WTC11 (cell line): ENCODE measurements around the gene ADAM19. TPM values are rescaled to one million over a fixed set of nuclear protein-coding genes. Genes with fewer than 3 reads are reported as not detected.

ENCODE experiments used
- ATAC-seq: fragments of 200-7000 bp; cut with Tn5 transposase; 2 replicates; pipeline ENCODE4 v1.10.0; 2021; ENCODE audit warnings: mild to moderate bottlenecking, moderate library complexity
- CTCF ChIA-PET: fragments of 300-600 bp; sonication (Branson Sonifier 250); formaldehyde crosslinking; loops from one replicate; lab custom pipeline; 2021; ENCODE audit warnings: antibody characterized with exemption; lab: Charles Lee
- POLR2A ChIA-PET: fragments of 350-600 bp; sonication (Branson Sonifier 250); formaldehyde crosslinking; loops from one replicate; lab custom pipeline; 2021; ENCODE audit warnings: antibody characterized with exemption; lab: Charles Lee
- DNase-seq: peaks from one replicate; pipeline ENCODE4 v3.0.0; 2021; ENCODE audit warnings: low spot score
- H3K27ac Mint-ChIP-seq: 2 replicates; pipeline ENCODE4 v1.8.0; 2021; ENCODE audit warnings: mixed read lengths
- H3K27me3 Mint-ChIP-seq: 2 replicates; pipeline ENCODE4 v1.8.0; 2021; ENCODE audit warnings: low read depth, mild to moderate bottlenecking, moderate library complexity, mixed read lengths
- H3K36me3 Mint-ChIP-seq: 2 replicates; pipeline ENCODE4 v1.8.0; 2021; ENCODE audit warnings: mixed read lengths
- H3K4me1 Mint-ChIP-seq: 2 replicates; pipeline ENCODE4 v1.8.0; 2022; ENCODE audit warnings: mixed read lengths
- H3K4me3 Mint-ChIP-seq: 2 replicates; pipeline ENCODE4 v1.8.0; 2021; ENCODE audit warnings: mild to moderate bottlenecking, moderate library complexity, mixed read lengths
- H3K9me3 Mint-ChIP-seq: 2 replicates; pipeline ENCODE4 v1.8.0; 2021; ENCODE audit warnings: mixed read lengths
- AR ChIP-seq: fragments of 250-450 bp; sonication (Bioruptor Pico); IDR thresholded peaks from 2 replicates; pipeline ENCODE4 v1.9.0; 2021; ENCODE audit warnings: mild to moderate bottlenecking
- ATF1 ChIP-seq: sonication (generic); formaldehyde crosslinking; IDR thresholded peaks from 2 replicates; pipeline ENCODE4 v1.8.1; 2023; ENCODE audit warnings: mild to moderate bottlenecking, moderate library complexity, missing genetic modification reagents
- CDX4 ChIP-seq: fragments of 250-450 bp; sonication (Bioruptor Pico); IDR thresholded peaks from 2 replicates; pipeline ENCODE4 v1.9.0; 2021; ENCODE audit warnings: moderate library complexity, mild to moderate bottlenecking, inconsistent platforms, borderline replicate concordance
- ESRRA ChIP-seq: sonication (generic); formaldehyde crosslinking; IDR thresholded peaks from 2 replicates; pipeline ENCODE4 v1.8.1; 2022; ENCODE audit warnings: mild to moderate bottlenecking, missing genetic modification reagents, borderline replicate concordance
- ETV6 ChIP-seq: sonication (generic); formaldehyde crosslinking; IDR thresholded peaks from 2 replicates; pipeline ENCODE4 v1.8.1; 2022; ENCODE audit warnings: mild to moderate bottlenecking, missing genetic modification reagents
- FOXK1 ChIP-seq: sonication (generic); formaldehyde crosslinking; IDR thresholded peaks from 2 replicates; pipeline ENCODE4 v1.8.0; 2022; ENCODE audit warnings: mild to moderate bottlenecking, moderate library complexity, missing genetic modification reagents
- HMGA2 ChIP-seq: fragments of 250-450 bp; sonication (Bioruptor Pico); IDR thresholded peaks from 2 replicates; pipeline ENCODE4 v1.4.0; 2021; ENCODE audit warnings: mild to moderate bottlenecking, moderate library complexity
- HMGXB4 ChIP-seq: sonication (generic); formaldehyde crosslinking; IDR thresholded peaks from 2 replicates; pipeline ENCODE4 v1.8.1; 2023; ENCODE audit warnings: mild to moderate bottlenecking, moderate library complexity, missing genetic modification reagents
- MLX ChIP-seq: sonication (generic); formaldehyde crosslinking; IDR thresholded peaks from 2 replicates; pipeline ENCODE4 v1.8.1; 2023; ENCODE audit warnings: mild to moderate bottlenecking, missing genetic modification reagents, moderate library complexity
- MYBL2 ChIP-seq: sonication (generic); formaldehyde crosslinking; IDR thresholded peaks from 2 replicates; pipeline ENCODE4 v1.8.1; 2023; ENCODE audit warnings: mild to moderate bottlenecking, moderate library complexity, missing genetic modification reagents
- NR1H2 ChIP-seq: sonication (generic); formaldehyde crosslinking; IDR thresholded peaks from 2 replicates; pipeline ENCODE4 v1.9.0; 2021; ENCODE audit warnings: mild to moderate bottlenecking, moderate library complexity, missing genetic modification reagents
- NR2C2 ChIP-seq: sonication (generic); formaldehyde crosslinking; IDR thresholded peaks from 2 replicates; pipeline ENCODE4 v1.8.0; 2022; ENCODE audit warnings: mild to moderate bottlenecking, missing genetic modification reagents
- RORB ChIP-seq: fragments of 250-450 bp; sonication (Bioruptor Pico); IDR thresholded peaks from 2 replicates; pipeline ENCODE4 v1.9.0; 2021; ENCODE audit warnings: mild to moderate bottlenecking
- SMAD3 ChIP-seq: sonication (generic); formaldehyde crosslinking; IDR thresholded peaks from 2 replicates; pipeline ENCODE4 v1.8.0; 2022; ENCODE audit warnings: missing genetic modification reagents, mild to moderate bottlenecking, borderline replicate concordance
- SMAD4 ChIP-seq: sonication (generic); formaldehyde crosslinking; IDR thresholded peaks from 2 replicates; pipeline ENCODE4 v1.8.0; 2022; ENCODE audit warnings: mild to moderate bottlenecking, missing genetic modification reagents
- SP1 ChIP-seq: sonication (generic); formaldehyde crosslinking; conservative IDR thresholded peaks from 2 replicates; pipeline ENCODE4 v1.8.1; 2022; ENCODE audit warnings: missing genetic modification reagents
- TP53 ChIP-seq: sonication (generic); formaldehyde crosslinking; IDR thresholded peaks from 2 replicates; pipeline ENCODE4 v1.8.1; 2023; ENCODE audit warnings: mild to moderate bottlenecking, missing genetic modification reagents
- ZBTB21 ChIP-seq: sonication (generic); formaldehyde crosslinking; IDR thresholded peaks from 2 replicates; pipeline ENCODE4 v1.8.1; 2023; ENCODE audit warnings: mild to moderate bottlenecking, missing genetic modification reagents, borderline replicate concordance
- ZBTB43 ChIP-seq: sonication (generic); formaldehyde crosslinking; IDR thresholded peaks from 2 replicates; pipeline ENCODE4 v1.8.1; 2023; ENCODE audit warnings: mild to moderate bottlenecking, missing genetic modification reagents
- ZNF138 ChIP-seq: sonication (generic); formaldehyde crosslinking; conservative IDR thresholded peaks from 2 replicates; pipeline ENCODE4 v1.8.1; 2022; ENCODE audit warnings: mild to moderate bottlenecking, moderate library complexity, missing genetic modification reagents
- ZNF219 ChIP-seq: sonication (generic); formaldehyde crosslinking; IDR thresholded peaks from 2 replicates; pipeline ENCODE4 v1.8.0; 2023; ENCODE audit warnings: missing genetic modification reagents, mild to moderate bottlenecking, borderline replicate concordance
- ZNF396 ChIP-seq: fragments of 250-450 bp; sonication (Bioruptor Pico); IDR thresholded peaks from 2 replicates; pipeline ENCODE4 v1.8.0; 2021; ENCODE audit warnings: mild to moderate bottlenecking, moderate library complexity, borderline replicate concordance
- ZNF425 ChIP-seq: fragments of 250-450 bp; sonication (Bioruptor Pico); conservative IDR thresholded peaks from 2 replicates; pipeline ENCODE4 v1.9.0; 2021; ENCODE audit warnings: mild to moderate bottlenecking
- total RNA-seq: library from RNA; stranded (reverse); gene quantifications from 3 replicates; pipeline ENCODE4 v1.2.3, GENCODE V29; 2021

The ADAM19 gene
- total RNA-seq, 1 experiment from 2014 or later = 28.6 TPM

- TF ChIP-seq ZNF425 (CRISPR knock-in tag) (no peak), SMAD3 (CRISPR knock-in tag) (no peak), HMGXB4 (no peak), NR1H2 (CRISPR knock-in tag) (no peak), ZNF219 (CRISPR knock-in tag) (no peak), MLX (no peak), TP53 (CRISPR knock-in tag) (no peak), ZNF396 (CRISPR knock-in tag) (no peak), ZNF138 (CRISPR knock-in tag) (no peak)
- TF ChIP-seq, all 79 proteins: peak for 0
These were observed 73.4 kb downstream of the ADAM19 start (continued) for GRCh38 chr5:157502143-157502647.

GRCh38 chr5:157497875-157498611 is 77.5 kb downstream of the ADAM19 start:
- no peak overlapping the region for H3K27ac Mint-ChIP-seq
- H3K9me3 Mint-ChIP-seq = no peaks in the 10 kb centered on the region
- CTCF ChIA-PET = no interaction called here
- DNase-seq (no peak), ATAC-seq (no peak; the same call in 1 of the 2 replicates)
- H3K4me3 Mint-ChIP-seq = no peak overlapping the region
- H3K4me1 Mint-ChIP-seq = no peaks in the 10 kb centered on the region
- H3K36me3 Mint-ChIP-seq = no peaks in the 10 kb centered on the region; the same call in 1 of the 2 replicates
- no peaks in the 10 kb centered on the region for H3K27me3 Mint-ChIP-seq
- POLR2A ChIA-PET = no interaction called here
- no peak for TF ChIP-seq ATF1 (CRISPR knock-in tag)
- TF ChIP-seq RORB (CRISPR knock-in tag) = no peak
- TF ChIP-seq CDX4 (CRISPR knock-in tag) = no peak
- no peak for TF ChIP-seq AR (CRISPR knock-in tag)
- no peak for TF ChIP-seq HMGA2
- TF ChIP-seq NR1H2 (CRISPR knock-in tag) = no peak
- TF ChIP-seq FOXK1 (CRISPR knock-in tag) = no peak
- no peak for TF ChIP-seq MYBL2 (CRISPR knock-in tag)
- no peak for TF ChIP-seq ETV6
- no peak for TF ChIP-seq NR2C2
- TF ChIP-seq ZBTB21 = no peak
- no peak for TF ChIP-seq SP1 (CRISPR knock-in tag)
- no peak for TF ChIP-seq ESRRA
- TF ChIP-seq ZBTB43 = no peak
- TF ChIP-seq SMAD4 = no peak
